Activated CD4-positive, alpha-beta T cell treated with anti-CD3 and anti-CD28 coated beads, Interleukin-2, amount 10 ng/mL, durations not matched to agents 7 days and 5 days (primary cell): ENCODE data around the gene C6orf120. TPM values are rescaled to one million over a fixed set of nuclear protein-coding genes. Genes with fewer than 3 reads are reported as not detected.
A peak's percentile ranks its signal among the peaks of the same experiment; 100 is the strongest.

Experiments
- CTCF ChIA-PET: fragments of 350-600 bp; sonication (Branson Sonifier 250); formaldehyde crosslinking; loops from one replicate; lab custom pipeline; 2021; ENCODE audit warnings: antibody characterized with exemption; lab: Charles Lee
- POLR2A ChIA-PET: fragments of 350-600 bp; sonication (Branson Sonifier 250); formaldehyde crosslinking; loops from one replicate; lab custom pipeline; 2021; ENCODE audit warnings: antibody characterized with exemption; lab: Charles Lee
- DNase-seq: peaks from one replicate; pipeline ENCODE4 v3.0.0-alpha.2; 2020
- H3K27ac Mint-ChIP-seq: one replicate; pipeline ENCODE4 v1.8.0; 2021; ENCODE audit warnings: mild to moderate bottlenecking, moderate library complexity, mixed read lengths
- H3K27me3 Mint-ChIP-seq: one replicate; pipeline ENCODE4 v1.8.0; 2021; ENCODE audit warnings: mixed read lengths
- H3K36me3 Mint-ChIP-seq: one replicate; pipeline ENCODE4 v1.8.0; 2021; ENCODE audit warnings: low read depth, mixed read lengths
- H3K4me1 Mint-ChIP-seq: one replicate; pipeline ENCODE4 v1.8.0; 2021; ENCODE audit warnings: mixed read lengths
- H3K4me3 Mint-ChIP-seq: one replicate; pipeline ENCODE4 v1.8.0; 2021; ENCODE audit warnings: mild to moderate bottlenecking, moderate library complexity, mixed read lengths
- H3K9me3 Mint-ChIP-seq: one replicate; pipeline ENCODE4 v1.8.0; 2021; ENCODE audit warnings: mixed read lengths
- total RNA-seq, 2 experiments: library from RNA; stranded (reverse); gene quantifications; one replicate each; pipeline ENCODE4 v1.2.3, GENCODE V29; 2021

C6orf120 gene
- total RNA-seq, 2 experiments from 2014 or later = 17.0 to 20.9 TPM

DNA sequence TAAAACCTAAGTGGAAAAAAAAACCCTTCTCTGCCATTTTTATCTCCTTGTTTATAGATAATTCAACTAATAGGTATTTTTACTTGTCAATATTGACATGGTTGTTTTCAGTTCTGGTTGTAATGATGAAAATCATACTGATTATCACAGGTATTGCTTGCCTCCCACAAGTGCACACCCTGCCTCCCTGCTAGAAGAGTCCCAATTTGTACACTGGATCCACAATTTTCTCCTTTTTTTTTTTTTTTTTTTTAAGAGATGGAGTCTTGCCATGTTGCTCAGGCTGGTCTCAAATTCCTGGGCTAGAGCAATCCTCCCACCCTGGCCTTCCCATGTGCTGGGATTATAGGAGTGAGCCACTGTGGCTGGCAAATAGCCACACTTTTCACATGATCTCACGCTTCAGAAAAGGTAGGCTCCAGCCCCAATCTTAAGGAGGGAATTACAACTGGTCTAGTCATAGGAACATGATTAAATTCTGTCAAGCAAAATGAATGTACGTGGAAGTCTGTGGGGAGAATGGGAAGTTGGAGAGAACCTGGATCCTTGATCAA, 37.1 kb downstream of the C6orf120 start:
- Mint-ChIP-seq H3K9me3 (no peaks in the 10 kb centered on the region), H3K27me3 (peaks cover 31% of the 10 kb centered on the region), H3K36me3 (no peaks in the 10 kb centered on the region), H3K27ac (no peak overlapping the region), H3K4me1 (no peaks in the 10 kb centered on the region), H3K4me3 (no peak overlapping the region)
- ChIA-PET CTCF (no interaction called here), POLR2A (no interaction called here)
- no peak for DNase-seq

DNA sequence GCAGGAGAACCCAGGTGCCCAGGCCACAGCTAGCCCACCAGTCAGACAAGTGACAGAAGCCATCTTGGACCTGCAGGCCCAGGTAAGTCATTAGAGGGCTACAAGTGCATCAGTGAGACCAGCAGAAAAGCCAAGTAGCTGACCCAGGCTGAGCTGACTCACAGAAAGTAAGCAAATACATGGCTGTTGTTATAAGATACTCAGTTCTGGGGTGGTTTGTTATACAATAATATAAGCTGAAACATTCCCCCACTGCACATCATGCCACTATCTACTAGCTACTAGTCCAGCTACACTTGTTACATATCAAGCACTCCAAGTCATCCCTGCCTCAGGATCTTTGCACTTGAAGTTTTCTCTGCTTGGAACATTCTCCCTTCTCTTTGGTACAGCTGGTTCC, 39.4 kb downstream of the C6orf120 start:
- CTCF ChIA-PET = interaction anchor here (1.1 to 1.2 kb wide), 2 partner anchors 9 to 29 kb away, joined by 3 read pairs; no protein-coding TSS in a partner anchor
- Mint-ChIP-seq H3K4me3 (no peak overlapping the region), H3K9me3 (peaks cover 5% of the 10 kb centered on the region), H3K27me3 (peaks cover 19% of the 10 kb centered on the region), H3K27ac (no peak overlapping the region), H3K36me3 (no peaks in the 10 kb centered on the region), H3K4me1 (no peaks in the 10 kb centered on the region)
- DNase-seq = no peak
- POLR2A ChIA-PET = no interaction called here

DNA sequence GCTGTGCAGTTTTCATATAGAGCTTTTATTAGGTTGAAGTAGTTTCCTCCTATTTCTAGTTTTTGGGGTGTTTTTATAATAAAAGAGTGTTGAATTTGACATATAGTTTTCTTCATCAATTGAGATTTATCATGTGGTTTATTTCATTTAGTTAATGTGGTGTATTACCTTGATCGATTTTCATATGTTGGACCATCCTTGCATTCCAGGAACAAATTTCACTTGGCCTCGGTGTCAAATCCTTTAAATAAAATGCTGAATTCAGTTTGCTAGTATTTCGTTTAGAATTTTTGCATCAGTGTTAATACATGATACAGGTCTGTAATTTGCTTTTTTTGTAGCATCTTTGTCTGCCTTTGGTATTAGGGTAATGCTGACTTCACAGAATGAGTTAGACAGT, 43.5 kb downstream of the C6orf120 start:
- DNase-seq = no peak
- no peak overlapping the region for H3K27ac Mint-ChIP-seq
- peaks cover 12% of the 10 kb centered on the region for H3K4me1 Mint-ChIP-seq
- no peak overlapping the region for H3K4me3 Mint-ChIP-seq
- ChIA-PET POLR2A (no interaction called here), CTCF (no interaction called here)
- peaks cover 9% of the 10 kb centered on the region for H3K36me3 Mint-ChIP-seq
- H3K9me3 Mint-ChIP-seq = peaks cover 7% of the 10 kb centered on the region
- H3K27me3 Mint-ChIP-seq = peaks cover 11% of the 10 kb centered on the region

DNA sequence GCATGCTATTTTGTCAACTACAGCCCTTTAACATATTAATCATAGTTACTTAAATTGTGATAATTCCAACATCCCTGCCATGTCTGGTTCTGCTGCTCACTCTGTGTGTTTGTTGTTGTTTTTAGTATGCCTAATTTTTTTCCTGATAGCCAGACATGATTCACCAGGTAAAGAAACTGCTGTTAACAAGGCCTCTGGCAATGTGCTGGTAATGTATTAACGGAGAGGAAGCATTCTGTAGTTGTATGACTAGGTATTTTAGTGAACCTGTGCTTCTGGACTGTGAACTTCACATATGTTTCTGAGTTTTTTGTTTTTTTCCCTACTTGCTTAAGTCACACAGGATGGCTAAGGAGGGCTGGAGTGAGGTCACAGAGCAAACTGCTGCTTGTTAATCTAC, 44.6 kb downstream of the C6orf120 start:
- H3K9me3 Mint-ChIP-seq = peaks cover 7% of the 10 kb centered on the region

GRCh38 chr6:169751242-169752073, 49.5 kb downstream of the C6orf120 start, which contains the start of the genes DYNLT2 and ERMARD:
Gene DYNLT2 (minus strand): TSS chr6:169751572. CDS start chr6:169751458, 114 bp downstream.
Gene ERMARD (plus strand): TSS chr6:169751622. CDS start chr6:169751658, 36 bp downstream.
- peak within 1 kb of the TSS; percentile 100 for H3K27ac Mint-ChIP-seq
- H3K27me3 Mint-ChIP-seq = no peaks in the 10 kb centered on the region
- peaks cover 13% of the 10 kb centered on the region for H3K36me3 Mint-ChIP-seq
- CTCF ChIA-PET = interaction anchor here (0.5 to 1.1 kb wide), 5 partner anchors 11 to 754 kb away, joined by 3 read pairs; no protein-coding TSS in a partner anchor
- DNase-seq = peak; percentile 94
- POLR2A ChIA-PET = interaction anchor here (0.6 to 0.8 kb wide), 2 partner anchors 15 to 50 kb away, joined by 3 to 5 read pairs; no protein-coding TSS in a partner anchor
- peak within 1 kb of the TSS; percentile 98 for H3K4me3 Mint-ChIP-seq
- H3K4me1 Mint-ChIP-seq = peaks cover 38% of the 10 kb centered on the region
- H3K9me3 Mint-ChIP-seq = peaks cover 2% of the 10 kb centered on the region

More for the DNA sequence above, 44.6 kb downstream of the C6orf120 start:
- DNase-seq = no peak
- ChIA-PET CTCF (no interaction called here), POLR2A (no interaction called here)
- peaks cover 19% of the 10 kb centered on the region for H3K4me1 Mint-ChIP-seq
- H3K36me3 Mint-ChIP-seq = peaks cover 11% of the 10 kb centered on the region
- H3K27ac Mint-ChIP-seq = no peak overlapping the region
- no peak overlapping the region for H3K4me3 Mint-ChIP-seq
- H3K27me3 Mint-ChIP-seq = peaks cover 11% of the 10 kb centered on the region

DNA sequence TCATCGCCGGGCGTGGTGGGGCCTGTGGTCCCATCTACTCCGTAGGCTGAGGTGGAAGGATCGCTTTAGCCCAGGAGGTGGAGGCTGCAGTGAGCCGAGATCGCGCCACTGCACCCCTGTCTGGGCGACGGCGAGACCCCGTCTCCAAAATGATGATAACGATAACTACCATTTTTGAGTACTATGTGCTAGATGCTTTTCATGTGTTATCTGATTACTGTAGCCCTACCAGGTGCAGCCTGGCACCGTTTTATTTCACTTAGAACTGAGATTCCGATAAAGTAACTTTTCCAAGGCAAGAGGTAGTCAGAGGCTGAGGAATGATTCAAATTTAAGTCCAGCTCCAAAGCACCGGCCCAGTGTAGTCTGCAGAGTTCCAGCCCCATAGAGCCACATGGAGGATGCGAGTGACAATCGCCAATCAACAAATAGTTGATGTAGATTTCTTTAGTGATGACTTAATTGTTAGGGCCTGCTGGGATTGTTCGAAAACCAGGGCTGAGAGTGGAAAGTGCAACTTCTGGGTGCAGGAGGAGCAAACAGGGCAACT, 50.2 kb downstream of the C6orf120 start:
- H3K9me3 Mint-ChIP-seq = peaks cover 2% of the 10 kb centered on the region
- H3K27me3 Mint-ChIP-seq = no peaks in the 10 kb centered on the region
- H3K36me3 Mint-ChIP-seq = peaks cover 16% of the 10 kb centered on the region
- peak; percentile 22 for DNase-seq
- ChIA-PET CTCF (interaction anchor here (0.9 to 1.1 kb wide), 3 partner anchors 38 to 59 kb away, joined by 3 read pairs; no protein-coding TSS in a partner anchor), POLR2A (interaction anchor here (0.6 to 0.8 kb wide), 3 partner anchors 10 to 51 kb away, joined by 3 to 5 read pairs (median 4); no protein-coding TSS in a partner anchor)
- peaks cover 38% of the 10 kb centered on the region for H3K4me1 Mint-ChIP-seq
- H3K27ac Mint-ChIP-seq = peak overlapping the region; percentile 100
- peak overlapping the region; percentile 98 for H3K4me3 Mint-ChIP-seq

Other genes starting within 250 kb of the C6orf120 start
- gene WDR27, start 97 bp upstream of the C6orf120 start, total RNA-seq = 10 to 100 TPM; 18.1 to 21.9 TPM
- gene PHF10, start 22.4 kb downstream of the C6orf120 start, total RNA-seq = 10 to 100 TPM; 57.4 to 59.7 TPM
- 1 to 10 TPM; 2.2 to 2.5 TPM for gene DYNLT2, start 49.4 kb downstream of the C6orf120 start, total RNA-seq
- gene ERMARD, start 49.5 kb downstream of the C6orf120 start, total RNA-seq = 10 to 100 TPM; 28.1 to 35.6 TPM